ENCODE data around the gene FTH1. TPM values are rescaled to one million over a fixed set of nuclear protein-coding genes. Genes with fewer than 3 reads are reported as not detected.

Gene FTH1
- total RNA-seq, 1 experiment from 2014 or later = 3,345 TPM

DNA sequence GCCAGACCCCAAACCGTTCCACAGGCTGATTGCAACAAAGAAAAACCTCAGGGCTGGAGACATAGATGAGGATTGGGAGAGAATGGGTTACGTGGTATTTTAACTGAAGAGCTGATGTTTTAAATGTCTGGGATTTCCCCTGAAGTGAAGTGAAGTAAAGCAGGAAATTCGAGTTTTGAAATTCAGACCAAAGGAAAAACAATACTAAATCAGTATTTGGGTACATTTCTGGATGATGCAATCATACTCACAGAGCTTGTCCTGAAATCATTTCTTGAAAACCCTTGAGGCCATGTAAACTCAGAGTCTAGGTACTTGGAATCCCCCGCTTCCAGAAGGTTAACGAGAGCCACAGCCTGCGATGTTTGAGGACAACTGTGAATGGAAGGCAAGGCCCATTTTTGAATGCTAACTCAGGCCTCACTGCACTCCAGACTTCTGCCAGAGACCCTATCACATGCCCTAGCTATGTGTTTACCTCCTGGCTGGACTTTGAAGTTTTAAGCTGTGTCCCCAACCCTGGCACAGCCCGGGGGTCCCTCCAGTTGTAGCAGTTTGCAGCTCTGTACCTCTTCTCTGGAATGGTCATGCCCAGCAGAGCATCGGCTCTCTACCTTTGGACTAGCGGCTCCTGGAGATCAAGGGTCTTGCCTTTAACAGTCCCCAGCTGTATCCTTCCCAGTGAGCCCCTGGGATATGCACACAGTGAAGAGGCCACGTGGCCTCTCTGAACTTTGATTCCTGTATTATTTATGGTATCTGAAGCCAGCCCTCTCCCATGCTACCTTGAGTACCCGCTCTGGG is 5.4 kb upstream of the FTH1 start:
- no peak overlapping the region for H3K4me3 ChIP-seq (replicated peaks in 1 of 2; ENCODE audit: low read depth in 1 of 2, low read length in 2 of 2)
- no peak for DNase-seq (ENCODE audit: low read depth, low spot score)
- peak overlapping the region; percentile 51 for H3K9ac ChIP-seq (ENCODE audit: low read length)
- H3K27ac ChIP-seq (ENCODE audit: low read depth, low read length) = peak overlapping the region; percentile 85
- H4K20me1 ChIP-seq (ENCODE audit: insufficient read depth) = no peaks in the 10 kb centered on the region
- H3K27me3 ChIP-seq (ENCODE audit: insufficient read depth, low read length) = no peaks in the 10 kb centered on the region
- TF ChIP-seq CEBPB (IDR thresholded peaks at IDR 0.05; ENCODE audit: low read depth) (no peak), CBX3 (IDR thresholded peaks at IDR 0.05; ENCODE audit: low read depth) (no peak), EGR1 (IDR thresholded peaks at IDR 0.05; ENCODE audit: low read depth) (no peak), EZH2 (IDR thresholded peaks at IDR 0.05) (no peak), POLR2AphosphoS5 (IDR thresholded peaks at IDR 0.05; ENCODE audit: low read depth, low read length) (no peak), TCF7L2 (IDR thresholded peaks at IDR 0.05; ENCODE audit: borderline replicate concordance, extremely low read depth, insufficient read depth, insufficient read length) (no peak), JUND (IDR thresholded peaks at IDR 0.05) (no peak), ELF1 (IDR thresholded peaks at IDR 0.05; ENCODE audit: borderline replicate concordance, low read depth) (no peak), FOSL1 (IDR thresholded peaks at IDR 0.05; ENCODE audit: low read depth) (no peak), POLR2A (IDR thresholded peaks at IDR 0.05; ENCODE audit: borderline replicate concordance, extremely low read depth, insufficient read depth, insufficient read length) (no peak), ZFX (IDR thresholded peaks at IDR 0.05) (no peak), EZH2phosphoT487 (IDR thresholded peaks at IDR 0.05; ENCODE audit: borderline replicate concordance) (no peak)
- TF ChIP-seq, protein P1, sequence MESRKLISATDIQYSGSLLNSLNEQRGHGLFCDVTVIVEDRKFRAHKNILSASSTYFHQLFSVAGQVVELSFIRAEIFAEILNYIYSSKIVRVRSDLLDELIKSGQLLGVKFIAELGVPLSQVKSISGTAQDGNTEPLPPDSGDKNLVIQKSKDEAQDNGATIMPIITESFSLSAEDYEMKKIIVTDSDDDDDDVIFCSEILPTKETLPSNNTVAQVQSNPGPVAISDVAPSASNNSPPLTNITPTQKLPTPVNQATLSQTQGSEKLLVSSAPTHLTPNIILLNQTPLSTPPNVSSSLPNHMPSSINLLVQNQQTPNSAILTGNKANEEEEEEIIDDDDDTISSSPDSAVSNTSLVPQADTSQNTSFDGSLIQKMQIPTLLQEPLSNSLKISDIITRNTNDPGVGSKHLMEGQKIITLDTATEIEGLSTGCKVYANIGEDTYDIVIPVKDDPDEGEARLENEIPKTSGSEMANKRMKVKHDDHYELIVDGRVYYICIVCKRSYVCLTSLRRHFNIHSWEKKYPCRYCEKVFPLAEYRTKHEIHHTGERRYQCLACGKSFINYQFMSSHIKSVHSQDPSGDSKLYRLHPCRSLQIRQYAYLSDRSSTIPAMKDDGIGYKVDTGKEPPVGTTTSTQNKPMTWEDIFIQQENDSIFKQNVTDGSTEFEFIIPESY (IDR thresholded peaks at IDR 0.05; ENCODE audit: extremely low read depth, insufficient replicate concordance, low read length) = no peak
- TF ChIP-seq, protein P2, sequence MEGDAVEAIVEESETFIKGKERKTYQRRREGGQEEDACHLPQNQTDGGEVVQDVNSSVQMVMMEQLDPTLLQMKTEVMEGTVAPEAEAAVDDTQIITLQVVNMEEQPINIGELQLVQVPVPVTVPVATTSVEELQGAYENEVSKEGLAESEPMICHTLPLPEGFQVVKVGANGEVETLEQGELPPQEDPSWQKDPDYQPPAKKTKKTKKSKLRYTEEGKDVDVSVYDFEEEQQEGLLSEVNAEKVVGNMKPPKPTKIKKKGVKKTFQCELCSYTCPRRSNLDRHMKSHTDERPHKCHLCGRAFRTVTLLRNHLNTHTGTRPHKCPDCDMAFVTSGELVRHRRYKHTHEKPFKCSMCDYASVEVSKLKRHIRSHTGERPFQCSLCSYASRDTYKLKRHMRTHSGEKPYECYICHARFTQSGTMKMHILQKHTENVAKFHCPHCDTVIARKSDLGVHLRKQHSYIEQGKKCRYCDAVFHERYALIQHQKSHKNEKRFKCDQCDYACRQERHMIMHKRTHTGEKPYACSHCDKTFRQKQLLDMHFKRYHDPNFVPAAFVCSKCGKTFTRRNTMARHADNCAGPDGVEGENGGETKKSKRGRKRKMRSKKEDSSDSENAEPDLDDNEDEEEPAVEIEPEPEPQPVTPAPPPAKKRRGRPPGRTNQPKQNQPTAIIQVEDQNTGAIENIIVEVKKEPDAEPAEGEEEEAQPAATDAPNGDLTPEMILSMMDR (IDR thresholded peaks at IDR 0.05 in 2 of 3, conservative IDR thresholded peaks at IDR 0.05 in 1 of 3; ENCODE audit: borderline replicate concordance in 1 of 3, insufficient read depth in 1 of 3, low read depth in 2 of 3, low read length in 2 of 3) = no peak
- TF ChIP-seq, protein P3, sequence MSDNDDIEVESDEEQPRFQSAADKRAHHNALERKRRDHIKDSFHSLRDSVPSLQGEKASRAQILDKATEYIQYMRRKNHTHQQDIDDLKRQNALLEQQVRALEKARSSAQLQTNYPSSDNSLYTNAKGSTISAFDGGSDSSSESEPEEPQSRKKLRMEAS (IDR thresholded peaks at IDR 0.05) = no peak
- TF ChIP-seq, protein P4, sequence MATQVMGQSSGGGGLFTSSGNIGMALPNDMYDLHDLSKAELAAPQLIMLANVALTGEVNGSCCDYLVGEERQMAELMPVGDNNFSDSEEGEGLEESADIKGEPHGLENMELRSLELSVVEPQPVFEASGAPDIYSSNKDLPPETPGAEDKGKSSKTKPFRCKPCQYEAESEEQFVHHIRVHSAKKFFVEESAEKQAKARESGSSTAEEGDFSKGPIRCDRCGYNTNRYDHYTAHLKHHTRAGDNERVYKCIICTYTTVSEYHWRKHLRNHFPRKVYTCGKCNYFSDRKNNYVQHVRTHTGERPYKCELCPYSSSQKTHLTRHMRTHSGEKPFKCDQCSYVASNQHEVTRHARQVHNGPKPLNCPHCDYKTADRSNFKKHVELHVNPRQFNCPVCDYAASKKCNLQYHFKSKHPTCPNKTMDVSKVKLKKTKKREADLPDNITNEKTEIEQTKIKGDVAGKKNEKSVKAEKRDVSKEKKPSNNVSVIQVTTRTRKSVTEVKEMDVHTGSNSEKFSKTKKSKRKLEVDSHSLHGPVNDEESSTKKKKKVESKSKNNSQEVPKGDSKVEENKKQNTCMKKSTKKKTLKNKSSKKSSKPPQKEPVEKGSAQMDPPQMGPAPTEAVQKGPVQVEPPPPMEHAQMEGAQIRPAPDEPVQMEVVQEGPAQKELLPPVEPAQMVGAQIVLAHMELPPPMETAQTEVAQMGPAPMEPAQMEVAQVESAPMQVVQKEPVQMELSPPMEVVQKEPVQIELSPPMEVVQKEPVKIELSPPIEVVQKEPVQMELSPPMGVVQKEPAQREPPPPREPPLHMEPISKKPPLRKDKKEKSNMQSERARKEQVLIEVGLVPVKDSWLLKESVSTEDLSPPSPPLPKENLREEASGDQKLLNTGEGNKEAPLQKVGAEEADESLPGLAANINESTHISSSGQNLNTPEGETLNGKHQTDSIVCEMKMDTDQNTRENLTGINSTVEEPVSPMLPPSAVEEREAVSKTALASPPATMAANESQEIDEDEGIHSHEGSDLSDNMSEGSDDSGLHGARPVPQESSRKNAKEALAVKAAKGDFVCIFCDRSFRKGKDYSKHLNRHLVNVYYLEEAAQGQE (IDR thresholded peaks at IDR 0.05; ENCODE audit: low read depth) = no peak
- intact Hi-C loops (cut with micrococcal nuclease) = no loop called here
- peak overlapping the region; percentile 69 for H3K4me2 ChIP-seq (ENCODE audit: low read length)
- no peaks in the 10 kb centered on the region for H3K36me3 ChIP-seq (ENCODE audit: control insufficient read depth in 1 of 2, insufficient read depth in 2 of 2, low read length in 2 of 2)
- no peak for ATAC-seq
- no peaks in the 10 kb centered on the region for H3K9me2 ChIP-seq (ENCODE audit: insufficient read depth)
- H2AFZ ChIP-seq (ENCODE audit: low read depth, low read length, poor library complexity, severe bottlenecking) = no peak overlapping the region
- CTCF ChIA-PET = interaction anchor here (2.8 kb wide), 1 partner anchor 75 kb away, joined by 8 read pairs; no protein-coding TSS in a partner anchor
- RAD21 ChIA-PET (ENCODE audit: low non-redundant PET in 1 of 2, low total read pairs in 2 of 2, uncharacterized antibody in 2 of 2, unreplicated experiment in 2 of 2) = no interaction called here
- no TSS peak for BruUV-seq (replicated peaks)
- POLR2A ChIA-PET = interaction anchor here (0.8 to 2.9 kb wide), 7 partner anchors 10 to 158 kb away, joined by 3 to 24 read pairs (median 5); no protein-coding TSS in a partner anchor
- no peaks in the 10 kb centered on the region for H3K9me3 ChIP-seq (ENCODE audit: control insufficient read depth in 1 of 2, insufficient read depth in 1 of 2, low read depth in 1 of 2, low read length in 2 of 2)
- peaks cover 54 to 60% of the 10 kb centered on the region in 2 experiments for H3K4me1 ChIP-seq (ENCODE audit: control insufficient read depth in 1 of 2, insufficient read depth in 2 of 2, low read length in 2 of 2)
- H3K79me2 ChIP-seq (ENCODE audit: insufficient read depth, low read length) = peaks cover 12% of the 10 kb centered on the region; the same call in 1 of the 2 replicates
